ENCODE measurements around the gene IFNA16. TPM values are rescaled to one million over a fixed set of nuclear protein-coding genes. Genes with fewer than 3 reads are reported as not detected.
"Not testable (repeated sequence)": the region's sequence is repeated elsewhere in the genome, so short reads cannot be mapped to it uniquely, and the experiment has no call there.

Gene IFNA16
- total RNA-seq, 1 experiment from 2014 or later = not detected

DNA sequence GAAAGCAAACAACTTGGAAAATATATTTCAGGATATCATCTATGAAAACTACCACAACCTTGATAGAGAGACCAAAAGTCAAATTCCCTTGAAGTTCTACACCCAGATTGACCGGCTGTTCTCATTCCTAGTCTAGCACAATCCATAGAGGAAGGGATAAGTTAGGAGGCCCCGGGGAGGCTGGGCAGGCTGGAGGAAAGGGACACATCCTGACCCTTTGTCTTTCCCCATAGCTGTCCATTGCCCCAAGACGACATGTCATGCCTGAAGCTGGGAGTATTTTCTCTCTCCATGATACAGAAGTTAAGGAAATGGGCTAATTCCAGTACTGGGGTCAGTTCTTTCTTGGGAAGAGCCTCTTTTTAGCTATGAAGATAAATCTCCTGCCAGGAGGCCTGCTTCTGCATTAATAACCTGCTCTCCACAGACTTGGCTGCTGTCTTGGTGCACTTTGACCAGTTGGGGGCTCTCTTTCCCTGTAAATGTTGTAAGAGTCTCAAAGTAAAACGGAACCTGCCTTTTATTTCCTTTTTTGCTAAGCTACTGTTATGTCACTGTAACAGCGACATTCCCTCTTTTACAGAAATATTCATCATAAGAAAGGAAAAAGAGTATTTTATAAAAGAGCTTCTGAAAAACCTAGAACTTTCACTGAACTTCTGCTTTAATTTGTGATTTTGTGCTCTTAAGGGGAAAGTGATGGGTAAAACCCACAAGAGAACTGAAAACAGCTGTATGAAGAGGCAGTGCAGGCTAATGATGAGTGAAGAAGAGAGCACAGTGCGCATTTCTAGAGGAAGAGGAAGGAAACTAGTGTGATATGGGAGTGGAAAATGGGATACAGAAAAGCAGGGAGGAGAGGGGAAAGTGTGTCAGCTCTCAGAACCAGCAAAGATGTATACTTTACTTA is 22.0 kb downstream of the IFNA16 start:
- H3K27me3 ChIP-seq (ENCODE audit: insufficient read depth, low read depth); H3K27ac ChIP-seq; H4K20me1 ChIP-seq (ENCODE audit: insufficient read depth); H3K4me1 ChIP-seq (replicated peaks; ENCODE audit: insufficient read depth); H3K36me3 ChIP-seq (ENCODE audit: low read depth); H2AFZ ChIP-seq; H3K4me2 ChIP-seq; BruUV-seq (replicated peaks); H3K9me2 ChIP-seq (ENCODE audit: insufficient read depth); H3K4me3 ChIP-seq; intact Hi-C loops (cut with micrococcal nuclease; ENCODE audit: unreplicated experiment); H3F3A ChIP-seq (ENCODE audit: insufficient read depth, low read depth); H3K9me3 ChIP-seq (ENCODE audit: insufficient read depth, low read depth); CTCF ChIA-PET; H3K79me2 ChIP-seq (ENCODE audit: low read depth): not testable (repeated sequence)
- POLR2A ChIA-PET (ENCODE audit: unreplicated experiment) = interaction anchor here (0.5 to 0.6 kb wide), 2 partner anchors 54 to 131 kb away, joined by 4 to 5 read pairs; no protein-coding TSS in a partner anchor
- TF ChIP-seq, protein P1, sequence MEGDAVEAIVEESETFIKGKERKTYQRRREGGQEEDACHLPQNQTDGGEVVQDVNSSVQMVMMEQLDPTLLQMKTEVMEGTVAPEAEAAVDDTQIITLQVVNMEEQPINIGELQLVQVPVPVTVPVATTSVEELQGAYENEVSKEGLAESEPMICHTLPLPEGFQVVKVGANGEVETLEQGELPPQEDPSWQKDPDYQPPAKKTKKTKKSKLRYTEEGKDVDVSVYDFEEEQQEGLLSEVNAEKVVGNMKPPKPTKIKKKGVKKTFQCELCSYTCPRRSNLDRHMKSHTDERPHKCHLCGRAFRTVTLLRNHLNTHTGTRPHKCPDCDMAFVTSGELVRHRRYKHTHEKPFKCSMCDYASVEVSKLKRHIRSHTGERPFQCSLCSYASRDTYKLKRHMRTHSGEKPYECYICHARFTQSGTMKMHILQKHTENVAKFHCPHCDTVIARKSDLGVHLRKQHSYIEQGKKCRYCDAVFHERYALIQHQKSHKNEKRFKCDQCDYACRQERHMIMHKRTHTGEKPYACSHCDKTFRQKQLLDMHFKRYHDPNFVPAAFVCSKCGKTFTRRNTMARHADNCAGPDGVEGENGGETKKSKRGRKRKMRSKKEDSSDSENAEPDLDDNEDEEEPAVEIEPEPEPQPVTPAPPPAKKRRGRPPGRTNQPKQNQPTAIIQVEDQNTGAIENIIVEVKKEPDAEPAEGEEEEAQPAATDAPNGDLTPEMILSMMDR (conservative IDR thresholded peaks at IDR 0.05) = peak; percentile 56
- peak in 1 of 2 experiments; percentile 34 for DNase-seq

DNA sequence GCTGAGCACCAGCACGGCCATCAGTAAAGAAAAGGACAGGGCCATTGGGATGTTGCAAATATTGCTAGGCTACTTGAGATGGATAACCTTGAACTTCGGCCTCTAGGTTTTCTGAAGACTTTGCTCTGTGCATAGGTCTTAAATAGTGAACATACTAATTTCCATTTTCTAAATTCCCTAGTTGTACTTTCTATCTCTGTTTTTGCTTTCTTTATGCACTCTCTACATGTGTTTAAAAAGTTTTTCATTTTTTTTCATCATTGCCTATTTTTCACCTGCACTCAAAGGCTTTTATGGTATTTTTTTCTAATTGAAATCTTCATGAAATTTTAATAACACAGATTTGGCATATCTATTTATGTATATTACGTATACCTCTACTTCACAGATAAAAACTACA is 29.6 kb downstream of the IFNA16 start, which contains the start of gene IFNA4:
IFNA4 (minus strand) TSS at position 101 of the 400 bp plus-strand sequence; CDS start at position 45, 56 bp downstream.
- H3K4me1 ChIP-seq (replicated peaks; ENCODE audit: insufficient read depth); intact Hi-C loops (cut with micrococcal nuclease; ENCODE audit: unreplicated experiment); H3K36me3 ChIP-seq (ENCODE audit: low read depth); DNase-seq; H2AFZ ChIP-seq; H4K20me1 ChIP-seq (ENCODE audit: insufficient read depth); H3K9me2 ChIP-seq (ENCODE audit: insufficient read depth); H3K4me2 ChIP-seq; CTCF ChIA-PET; H3K4me3 ChIP-seq; BruUV-seq (replicated peaks); POLR2A ChIA-PET (ENCODE audit: unreplicated experiment); H3K9me3 ChIP-seq (ENCODE audit: insufficient read depth, low read depth); H3K79me2 ChIP-seq (ENCODE audit: low read depth); H3K27me3 ChIP-seq (ENCODE audit: insufficient read depth, low read depth); H3K27ac ChIP-seq; H3F3A ChIP-seq (ENCODE audit: insufficient read depth, low read depth): not testable (repeated sequence)

DNA sequence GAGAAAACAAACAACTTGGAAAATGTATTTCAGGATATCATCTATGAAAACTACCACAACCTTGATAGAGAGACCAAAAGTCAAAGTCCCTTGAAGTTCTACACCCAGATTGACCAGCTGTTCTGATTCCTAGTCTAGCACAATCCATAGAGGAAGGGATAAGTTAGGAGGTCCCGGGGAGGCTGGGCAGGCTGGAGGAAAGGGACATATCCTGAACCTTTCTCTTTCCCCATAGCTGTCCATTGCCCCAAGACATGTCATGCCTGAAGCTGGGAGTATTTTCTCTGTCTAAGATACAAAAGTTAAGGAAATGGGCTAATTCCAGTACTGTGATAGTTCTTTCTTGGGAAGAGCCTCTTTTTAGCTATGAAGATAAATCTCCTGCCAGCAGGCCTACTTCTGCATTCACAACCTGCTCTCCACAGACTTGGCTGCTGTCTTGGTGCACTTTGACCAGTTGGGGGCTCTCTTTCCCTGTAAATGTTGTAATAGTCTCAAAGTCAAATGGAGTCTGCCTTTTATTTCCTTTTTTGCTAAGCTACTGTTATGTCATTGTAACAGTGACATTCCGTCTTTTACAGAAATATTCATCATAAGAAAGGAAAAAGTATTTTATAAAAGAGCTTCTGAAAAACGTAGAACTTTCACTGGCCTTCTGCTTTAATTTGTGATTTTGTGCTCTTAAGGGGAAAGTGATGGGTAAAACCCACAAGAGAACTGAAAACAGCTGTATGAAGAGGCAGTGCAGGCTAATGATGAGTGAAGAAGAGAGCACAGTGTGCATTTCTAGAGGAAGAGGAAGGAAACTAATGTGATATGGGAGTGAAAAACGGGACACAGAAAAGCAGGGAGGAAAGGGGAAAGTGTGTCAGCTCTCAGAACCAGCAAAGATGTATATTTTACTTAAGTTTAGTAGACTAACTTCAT is 34.0 kb downstream of the IFNA16 start:
- H3K4me2 ChIP-seq; H2AFZ ChIP-seq; H3K9me2 ChIP-seq (ENCODE audit: insufficient read depth); H3K79me2 ChIP-seq (ENCODE audit: low read depth); CTCF ChIA-PET; intact Hi-C loops (cut with micrococcal nuclease; ENCODE audit: unreplicated experiment); H3K4me1 ChIP-seq (replicated peaks; ENCODE audit: insufficient read depth); H3K27ac ChIP-seq; H3K27me3 ChIP-seq (ENCODE audit: insufficient read depth, low read depth); BruUV-seq (replicated peaks); POLR2A ChIA-PET (ENCODE audit: unreplicated experiment); H3K4me3 ChIP-seq; H3K36me3 ChIP-seq (ENCODE audit: low read depth); H4K20me1 ChIP-seq (ENCODE audit: insufficient read depth); H3K9me3 ChIP-seq (ENCODE audit: insufficient read depth, low read depth); H3F3A ChIP-seq (ENCODE audit: insufficient read depth, low read depth): not testable (repeated sequence)
- TF ChIP-seq, protein P1 (conservative IDR thresholded peaks at IDR 0.05) = peak; percentile 16; the same call in 1 of the 2 replicates
- DNase-seq = peak in 1 of 2 experiments; percentile 1
